ENCODE results near the gene IFTAP.

Gene IFTAP

GRCh38 chr11:36609383-36609782, 15.1 kb downstream of the IFTAP start:
- no peaks in the 10 kb centered on the region for H3K9me3 ChIP-seq (ENCODE audit: control insufficient read depth, insufficient read depth, low read depth, low read length)
- no peak overlapping the region for H3K27ac ChIP-seq (ENCODE audit: extremely low read depth, low read depth, low read length)
- CTCF ChIA-PET = interaction anchor here (1.4 to 2.7 kb wide), 2 partner anchors 44 to 137 kb away, joined by 5 to 7 read pairs; no protein-coding TSS in a partner anchor
- TF ChIP-seq MYNN (tag by site-specific recombination; IDR thresholded peaks at IDR 0.05; ENCODE audit: borderline replicate concordance) (no peak), ZNF555 (tag by site-specific recombination; conservative IDR thresholded peaks at IDR 0.05) (no peak), ZNF48 (tag by site-specific recombination; IDR thresholded peaks at IDR 0.05) (no peak), ZIC2 (tag by site-specific recombination; IDR thresholded peaks at IDR 0.05) (no peak), HOXA7 (CRISPR knock-in tag; IDR thresholded peaks at IDR 0.05; ENCODE audit: borderline replicate concordance) (no peak), ZNF518A (tag by site-specific recombination; conservative IDR thresholded peaks at IDR 0.05; ENCODE audit: low read depth) (no peak), KLF8 (tag by site-specific recombination; IDR thresholded peaks at IDR 0.05) (no peak), ZNF274 (IDR thresholded peaks at IDR 0.05; ENCODE audit: low read length) (no peak), ZNF274 (tag by site-specific recombination; IDR thresholded peaks at IDR 0.05; ENCODE audit: borderline replicate concordance) (no peak), ZNF624 (tag by site-specific recombination; IDR thresholded peaks at IDR 0.05) (no peak), YY2 (tag by site-specific recombination; IDR thresholded peaks at IDR 0.05) (no peak)
- H3K36me3 ChIP-seq (ENCODE audit: control insufficient read depth in 2 of 2, insufficient read depth in 1 of 2, low read length in 2 of 2) = no peaks in the 10 kb centered on the region
- no peak overlapping the region for H3K4me3 ChIP-seq (ENCODE audit: low read depth, low read length)
- POLR2A ChIA-PET = no interaction called here
- H3K4me1 ChIP-seq (ENCODE audit: control insufficient read depth, insufficient read depth, low read length) = no peaks in the 10 kb centered on the region

GRCh38 chr11:36615826-36616225, 21.5 kb downstream of the IFTAP start:
- H3K4me3 ChIP-seq (ENCODE audit: low read depth, low read length) = no peak overlapping the region
- H3K4me1 ChIP-seq (ENCODE audit: control insufficient read depth, insufficient read depth, low read length) = no peaks in the 10 kb centered on the region; the same call in 1 of the 2 replicates
- no peak overlapping the region for H3K27ac ChIP-seq (ENCODE audit: extremely low read depth, low read depth, low read length)
- H3K36me3 ChIP-seq (ENCODE audit: control insufficient read depth in 2 of 2, insufficient read depth in 1 of 2, low read length in 2 of 2) = no peaks in the 10 kb centered on the region
- no peaks in the 10 kb centered on the region for H3K9me3 ChIP-seq (ENCODE audit: control insufficient read depth, insufficient read depth, low read depth, low read length)
- no peak for TF ChIP-seq ZBTB26 (tag by site-specific recombination; optimal IDR thresholded peaks at IDR 0.05)
- no peak for TF ChIP-seq WT1 (tag by site-specific recombination; IDR thresholded peaks at IDR 0.05)
- no peak for TF ChIP-seq ZNF433 (tag by site-specific recombination; IDR thresholded peaks at IDR 0.05; ENCODE audit: low read depth)
- no peak for TF ChIP-seq GFI1B (tag by site-specific recombination; IDR thresholded peaks at IDR 0.05)
- TF ChIP-seq PBX3 (CRISPR knock-in tag; IDR thresholded peaks at IDR 0.05) = no peak
- TF ChIP-seq ZFHX2 (tag by site-specific recombination; conservative IDR thresholded peaks at IDR 0.05) = no peak
- no peak for TF ChIP-seq ZNF843 (tag by site-specific recombination; IDR thresholded peaks at IDR 0.05)
- TF ChIP-seq KLF1 (tag by site-specific recombination; IDR thresholded peaks at IDR 0.05) = no peak
- peak; percentile 33; the same call in 1 of the 2 replicates for TF ChIP-seq OSR2 (tag by site-specific recombination; IDR thresholded peaks at IDR 0.05)
- peak; percentile 57 for TF ChIP-seq SP7 (tag by site-specific recombination; IDR thresholded peaks at IDR 0.05)
- peak; percentile 57 for TF ChIP-seq PRDM6 (tag by site-specific recombination; IDR thresholded peaks at IDR 0.05)
- TF ChIP-seq ZNF404 (tag by site-specific recombination; IDR thresholded peaks at IDR 0.05) = no peak
- TF ChIP-seq ZNF140 (tag by site-specific recombination; IDR thresholded peaks at IDR 0.05) = no peak
- TF ChIP-seq ZSCAN23 (tag by site-specific recombination; IDR thresholded peaks at IDR 0.05) = no peak
- POLR2A ChIA-PET = no interaction called here
- CTCF ChIA-PET = no interaction called here
